GM21529 (cell line): Measurements from ENCODE around the gene FBXO2.
"Not testable (repeated sequence)": the region's sequence is repeated elsewhere in the genome, so short reads cannot be mapped to it uniquely, and the experiment has no call there.

Experiments
- ATAC-seq: cut with Tn5 transposase; IDR thresholded peaks from one replicate; pipeline ENCODE4 v1.9.1; 2021; ENCODE audit not compliant: unreplicated experiment

Gene FBXO2

GRCh38 chr1:11653861-11654136 is 430 bp downstream of the FBXO2 start:
- no peak for ATAC-seq

- ATAC-seq: no peak
Observed at GRCh38 chr1:11653101-11653860, 948 bp downstream of the FBXO2 start.

- ATAC-seq: no peak
Observed at GRCh38 chr1:11652203-11652780, 1.9 kb downstream of the FBXO2 start.

GRCh38 chr1:11651017-11651416 is 3.2 kb downstream of the FBXO2 start:
- ATAC-seq: no peak

GRCh38 chr1:11650331-11650991 is 3.8 kb downstream of the FBXO2 start:
- ATAC-seq: no peak

- ATAC-seq: no peak
Observed at GRCh38 chr1:11649624-11650330, 4.5 kb downstream of the FBXO2 start.

- ATAC-seq: no peak
Observed at GRCh38 chr1:11649237-11649623, 5.0 kb downstream of the FBXO2 start.

GRCh38 chr1:11648732-11649158 is 5.5 kb downstream of the FBXO2 start:
- no peak for ATAC-seq

- no peak for ATAC-seq
Observed at GRCh38 chr1:11648039-11648438, 6.2 kb downstream of the FBXO2 start.

- no peak for ATAC-seq
Observed at GRCh38 chr1:11647333-11647732, 6.9 kb downstream of the FBXO2 start.

GRCh38 chr1:11646317-11646716 is 7.9 kb downstream of the FBXO2 start:
- ATAC-seq: no peak

GRCh38 chr1:11645670-11646265 is 8.5 kb downstream of the FBXO2 start:
- no peak for ATAC-seq

- ATAC-seq: no peak
Observed at GRCh38 chr1:11645270-11645669, 9.0 kb downstream of the FBXO2 start.

- ATAC-seq: no peak
Observed at GRCh38 chr1:11643782-11644181, 10.4 kb downstream of the FBXO2 start.

- ATAC-seq: not testable (repeated sequence)
Observed at GRCh38 chr1:11642418-11643017, 11.7 kb downstream of the FBXO2 start.

- no peak for ATAC-seq
Observed at GRCh38 chr1:11641776-11642305, 12.4 kb downstream of the FBXO2 start.

GRCh38 chr1:11640944-11641343 is 13.3 kb downstream of the FBXO2 start:
- ATAC-seq: no peak

- no peak for ATAC-seq
Observed at GRCh38 chr1:11640101-11640500, 14.1 kb downstream of the FBXO2 start.

- no peak for ATAC-seq
Observed at GRCh38 chr1:11639372-11639771, 14.9 kb downstream of the FBXO2 start.

GRCh38 chr1:11638121-11638520 is 16.1 kb downstream of the FBXO2 start:
- no peak for ATAC-seq
